ENCODE results near the gene DRICH1. TPM values are rescaled to one million over a fixed set of nuclear protein-coding genes. Genes with fewer than 3 reads are reported as not detected.
"Not testable (repeated sequence)": the region's sequence is repeated elsewhere in the genome, so short reads cannot be mapped to it uniquely, and the experiment has no call there.

The DRICH1 gene
- total RNA-seq, 2 experiments from 2014 or later = 0.38 to 0.49 TPM

- H3K9me2 ChIP-seq (ENCODE audit: insufficient read depth, low read length) = no peaks in the 10 kb centered on the region
- H3K36me3 ChIP-seq (ENCODE audit: insufficient read depth, low read length) = no peaks in the 10 kb centered on the region
- POLR2A ChIA-PET = no interaction called here
- H3K4me3 ChIP-seq (ENCODE audit: low read depth, low read length, poor library complexity, severe bottlenecking) = no peak overlapping the region
- no peaks in the 10 kb centered on the region for H3K9me3 ChIP-seq (ENCODE audit: low read length)
- H3K4me1 ChIP-seq (ENCODE audit: insufficient read depth, low read length, poor library complexity, severe bottlenecking) = no peaks in the 10 kb centered on the region
- no TSS peak for BruUV-seq (replicated peaks)
- CTCF ChIA-PET (ENCODE audit: unreplicated experiment) = no interaction called here
- TF ChIP-seq CTCF (conservative IDR thresholded peaks at IDR 0.05; ENCODE audit: low read length) = no peak
- TF ChIP-seq EZH2phosphoT487 (IDR thresholded peaks at IDR 0.05; ENCODE audit: borderline replicate concordance, low read depth, low read length) = no peak
- no peaks in the 10 kb centered on the region for H3K79me2 ChIP-seq (ENCODE audit: insufficient read depth, low read depth, low read length)
- H2AFZ ChIP-seq (ENCODE audit: low read length) = no peak overlapping the region
- no peaks in the 10 kb centered on the region for H4K20me1 ChIP-seq (ENCODE audit: insufficient read depth, low read length)
- no peak for DNase-seq (ENCODE audit: low spot score)
- intact Hi-C loops (cut with micrococcal nuclease; ENCODE audit: unreplicated experiment) = no loop called here
- H3K27ac ChIP-seq (ENCODE audit: low read depth, low read length, poor library complexity, severe bottlenecking) = no peak overlapping the region
- no peak overlapping the region for H3K4me2 ChIP-seq (ENCODE audit: low read length)
Observed at GRCh38 chr22:23639661-23640060, 7.5 kb upstream of the DRICH1 start.

GRCh38 chr22:23638611-23639010 is 6.5 kb upstream of the DRICH1 start:
- Histone ChIP-seq H4K20me1 (ENCODE audit: insufficient read depth, low read length) (no peaks in the 10 kb centered on the region), H3K36me3 (ENCODE audit: insufficient read depth, low read length) (no peaks in the 10 kb centered on the region), H3K4me2 (ENCODE audit: low read length) (no peak overlapping the region), H3K9me2 (ENCODE audit: insufficient read depth, low read length) (no peaks in the 10 kb centered on the region), H3K9me3 (ENCODE audit: low read length) (no peaks in the 10 kb centered on the region), H3K79me2 (ENCODE audit: insufficient read depth, low read depth, low read length) (no peaks in the 10 kb centered on the region), H3K4me1 (ENCODE audit: insufficient read depth, low read length, poor library complexity, severe bottlenecking) (no peaks in the 10 kb centered on the region), H3K4me3 (ENCODE audit: low read depth, low read length, poor library complexity, severe bottlenecking) (no peak overlapping the region), H2AFZ (ENCODE audit: low read length) (no peak overlapping the region), H3K27ac (ENCODE audit: low read depth, low read length, poor library complexity, severe bottlenecking) (no peak overlapping the region)
- ChIA-PET CTCF (ENCODE audit: unreplicated experiment) (no interaction called here), POLR2A (no interaction called here)
- DNase-seq (ENCODE audit: low spot score) = no peak
- TF ChIP-seq EZH2phosphoT487 (IDR thresholded peaks at IDR 0.05; ENCODE audit: borderline replicate concordance, low read depth, low read length) = no peak
- TF ChIP-seq CTCF (conservative IDR thresholded peaks at IDR 0.05; ENCODE audit: low read length) = no peak
- BruUV-seq (replicated peaks) = no TSS peak
- intact Hi-C loops (cut with micrococcal nuclease; ENCODE audit: unreplicated experiment) = no loop called here

DNA sequence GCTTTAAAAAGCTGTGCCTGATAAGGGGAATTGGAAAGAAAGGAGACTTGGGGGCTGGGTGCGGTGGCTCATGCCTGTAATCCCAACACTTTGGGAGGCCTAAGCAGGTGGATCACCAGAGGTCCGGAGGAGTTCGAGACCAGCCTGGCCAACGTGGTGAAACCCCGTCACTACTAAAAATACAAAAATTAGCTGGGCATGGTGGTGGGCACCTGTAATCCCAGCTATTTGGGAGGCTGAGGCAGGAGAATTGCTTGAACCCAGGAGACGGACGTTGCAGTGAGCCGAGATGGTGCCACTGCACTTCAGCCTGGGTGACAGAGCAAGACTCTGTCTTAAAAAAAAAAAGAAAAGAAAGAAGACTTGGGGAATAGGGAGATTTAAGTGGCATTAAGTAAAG is 3.2 kb upstream of the DRICH1 start:
- H3K9me2 ChIP-seq (ENCODE audit: insufficient read depth, low read length); H4K20me1 ChIP-seq (ENCODE audit: insufficient read depth, low read length); DNase-seq (ENCODE audit: low spot score); H3K27ac ChIP-seq (ENCODE audit: low read depth, low read length, poor library complexity, severe bottlenecking); CTCF ChIA-PET (ENCODE audit: unreplicated experiment); H3K4me2 ChIP-seq (ENCODE audit: low read length); H2AFZ ChIP-seq (ENCODE audit: low read length); H3K9me3 ChIP-seq (ENCODE audit: low read length); H3K79me2 ChIP-seq (ENCODE audit: insufficient read depth, low read depth, low read length); H3K4me3 ChIP-seq (ENCODE audit: low read depth, low read length, poor library complexity, severe bottlenecking); H3K36me3 ChIP-seq (ENCODE audit: insufficient read depth, low read length); POLR2A ChIA-PET; BruUV-seq (replicated peaks); intact Hi-C loops (cut with micrococcal nuclease; ENCODE audit: unreplicated experiment); H3K4me1 ChIP-seq (ENCODE audit: insufficient read depth, low read length, poor library complexity, severe bottlenecking): not testable (repeated sequence)

DNA sequence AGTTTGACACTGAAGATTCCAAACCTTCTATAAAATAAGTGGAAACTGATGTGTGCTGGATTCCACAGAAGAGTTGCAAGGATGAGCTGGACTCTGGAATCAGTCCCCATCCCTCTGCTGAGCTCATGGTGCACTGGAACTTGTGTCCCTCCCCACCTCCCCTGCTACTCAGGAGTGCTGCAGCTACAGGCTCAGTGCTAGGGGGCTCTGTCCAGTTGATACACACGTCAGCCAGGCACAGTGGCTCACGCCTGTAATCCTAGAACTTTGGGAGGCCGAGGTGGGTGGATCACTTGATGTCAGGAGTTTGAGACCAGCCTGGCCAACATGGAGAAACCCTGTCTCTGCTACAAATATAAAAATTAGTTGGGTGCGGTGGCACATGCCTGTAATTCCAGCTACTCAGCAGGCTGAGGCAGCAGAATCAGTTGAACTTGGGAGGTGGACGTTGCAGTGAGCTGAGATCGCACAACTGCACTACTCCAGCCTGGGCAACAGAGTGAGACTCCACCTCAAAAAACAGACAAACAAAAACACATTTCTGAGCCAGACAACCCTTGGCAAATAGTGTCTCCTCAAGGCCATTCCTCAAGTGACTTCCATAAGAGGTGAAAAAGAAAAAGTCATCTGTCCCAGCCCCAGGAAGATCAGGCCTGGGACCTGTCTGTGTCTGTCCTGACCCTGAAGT is 3.9 kb downstream of the DRICH1 start:
- H2AFZ ChIP-seq (ENCODE audit: low read length); H3K4me2 ChIP-seq (ENCODE audit: low read length); H3K9me3 ChIP-seq (ENCODE audit: low read length); H3K79me2 ChIP-seq (ENCODE audit: insufficient read depth, low read depth, low read length); CTCF ChIA-PET (ENCODE audit: unreplicated experiment); DNase-seq (ENCODE audit: low spot score); H3K4me3 ChIP-seq (ENCODE audit: low read depth, low read length, poor library complexity, severe bottlenecking); H3K27ac ChIP-seq (ENCODE audit: low read depth, low read length, poor library complexity, severe bottlenecking); BruUV-seq (replicated peaks); H3K9me2 ChIP-seq (ENCODE audit: insufficient read depth, low read length); H3K4me1 ChIP-seq (ENCODE audit: insufficient read depth, low read length, poor library complexity, severe bottlenecking); H3K36me3 ChIP-seq (ENCODE audit: insufficient read depth, low read length); H4K20me1 ChIP-seq (ENCODE audit: insufficient read depth, low read length); POLR2A ChIA-PET: not testable (repeated sequence)
- intact Hi-C loops (cut with micrococcal nuclease; ENCODE audit: unreplicated experiment) = loop anchor here (5.0 kb wide), 1 partner anchor 219 kb away; no protein-coding TSS in a partner anchor

Data from OCI-LY7 (cell line).